ENCODE data around the gene ZFX.

Gene ZFX

DNA sequence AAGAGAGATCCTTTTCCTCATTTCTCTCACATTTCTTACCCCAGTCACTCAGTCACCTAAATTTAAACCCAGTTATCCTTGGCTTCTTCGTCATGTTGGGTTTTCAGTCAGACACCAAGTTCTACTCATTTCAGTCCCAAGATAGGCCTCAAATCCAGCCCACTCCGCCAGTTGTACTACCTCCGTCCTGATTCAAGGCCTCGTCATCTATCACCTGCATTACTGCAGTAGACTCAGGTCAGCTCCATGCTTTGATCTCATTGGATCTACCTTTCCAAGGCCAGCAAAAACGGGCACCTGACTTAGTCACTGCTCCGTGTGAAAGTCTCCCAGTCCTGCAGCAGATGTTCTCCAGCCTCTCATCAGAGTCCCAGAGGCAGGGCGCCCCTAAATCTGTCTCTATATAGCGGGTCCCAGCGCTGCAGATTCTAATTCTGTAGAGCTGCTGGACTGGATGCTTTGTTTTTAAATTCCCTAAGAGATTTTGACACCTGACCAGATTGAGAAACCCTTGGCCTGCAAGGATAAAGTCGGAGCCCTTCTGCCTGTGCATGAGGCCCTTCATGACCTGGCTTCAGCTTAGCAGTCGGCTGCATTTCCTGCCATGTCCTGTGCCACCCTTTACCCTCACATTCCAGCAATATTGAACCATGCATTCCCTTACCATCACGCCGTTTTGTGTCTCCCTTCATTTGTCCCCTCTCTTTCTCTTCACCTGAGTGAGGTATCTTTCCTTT is 53.7 kb downstream of the ZFX start:
- no peak for DNase-seq

- DNase-seq: no peak
These were observed 54.8 kb downstream of the ZFX start for GRCh38 chrX:24204331-24204730.

GRCh38 chrX:24204958-24205357 is 55.4 kb downstream of the ZFX start:
- DNase-seq: no peak

DNA sequence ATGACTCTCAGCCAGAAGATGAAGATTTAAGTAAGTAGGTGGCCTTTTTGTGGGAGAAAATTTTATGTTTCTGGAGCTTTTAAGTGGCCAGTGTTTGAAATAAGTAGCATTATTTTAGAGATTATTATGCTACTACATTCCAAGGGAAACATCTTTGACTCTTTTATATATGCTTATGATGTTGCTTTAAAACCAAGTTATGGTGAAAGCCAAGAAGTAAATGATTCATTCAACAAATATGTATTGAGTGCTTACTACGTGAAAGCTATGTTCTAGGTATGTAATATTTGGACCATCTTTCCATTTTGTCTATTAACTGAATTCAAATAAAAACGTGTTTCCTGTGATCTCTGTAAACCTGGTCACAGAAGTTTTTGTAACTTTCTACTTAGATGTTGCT is 58.3 kb downstream of the ZFX start:
- no peak for DNase-seq

GRCh38 chrX:24208496-24209240 is 59.1 kb downstream of the ZFX start:
- DNase-seq: no peak

DNA sequence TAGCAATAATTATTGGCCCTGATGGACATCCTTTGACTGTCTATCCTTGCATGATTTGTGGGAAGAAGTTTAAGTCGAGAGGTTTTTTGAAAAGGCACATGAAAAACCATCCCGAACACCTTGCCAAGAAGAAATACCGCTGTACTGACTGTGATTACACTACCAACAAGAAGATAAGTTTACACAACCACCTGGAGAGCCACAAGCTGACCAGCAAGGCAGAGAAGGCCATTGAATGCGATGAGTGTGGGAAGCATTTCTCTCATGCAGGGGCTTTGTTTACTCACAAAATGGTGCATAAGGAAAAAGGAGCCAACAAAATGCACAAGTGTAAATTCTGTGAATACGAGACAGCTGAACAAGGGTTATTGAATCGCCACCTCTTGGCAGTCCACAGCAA is 60.7 kb downstream of the ZFX start:
- no peak for DNase-seq

DNA sequence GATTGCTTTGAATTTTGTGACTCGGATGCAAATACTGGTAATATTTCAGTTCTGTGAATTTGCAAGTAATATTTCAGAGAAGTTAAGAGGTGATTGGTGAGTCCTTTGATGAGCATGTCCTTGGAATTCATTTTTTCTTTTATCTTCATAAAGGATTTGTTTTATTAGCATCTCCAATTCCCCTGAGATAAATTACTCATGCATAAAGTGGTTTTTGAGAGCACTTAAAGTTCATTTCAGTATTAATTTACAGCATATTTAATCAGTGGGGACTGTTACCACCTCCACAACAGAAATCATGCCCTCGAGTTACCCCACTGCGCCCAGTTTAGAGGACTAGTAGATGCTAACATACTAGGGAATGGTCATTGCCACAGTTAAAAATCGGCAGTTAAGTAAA is 65.0 kb downstream of the ZFX start:
- no peak for DNase-seq

DNA sequence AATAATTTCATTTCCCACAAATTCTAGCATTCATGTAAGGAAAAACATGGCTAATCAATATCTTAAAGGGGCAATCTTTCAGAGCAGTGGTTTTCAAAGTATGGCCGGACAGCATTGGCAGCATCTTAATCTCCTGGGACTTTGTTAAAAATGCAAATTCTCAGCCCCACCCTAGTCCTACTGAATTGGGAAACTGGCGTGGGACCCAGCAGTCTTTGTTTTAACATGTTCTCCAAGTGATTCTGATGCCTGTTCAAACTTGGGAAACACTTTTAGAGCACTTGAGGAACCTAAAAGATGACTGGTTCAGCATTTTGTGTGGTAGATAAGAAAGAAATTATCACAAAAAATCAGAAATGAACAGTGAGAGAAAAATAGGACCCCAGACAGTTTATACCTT is 65.7 kb downstream of the ZFX start:
- no peak for DNase-seq

- no peak for DNase-seq
These were observed 66.5 kb downstream of the ZFX start for GRCh38 chrX:24216037-24216436.

DNA sequence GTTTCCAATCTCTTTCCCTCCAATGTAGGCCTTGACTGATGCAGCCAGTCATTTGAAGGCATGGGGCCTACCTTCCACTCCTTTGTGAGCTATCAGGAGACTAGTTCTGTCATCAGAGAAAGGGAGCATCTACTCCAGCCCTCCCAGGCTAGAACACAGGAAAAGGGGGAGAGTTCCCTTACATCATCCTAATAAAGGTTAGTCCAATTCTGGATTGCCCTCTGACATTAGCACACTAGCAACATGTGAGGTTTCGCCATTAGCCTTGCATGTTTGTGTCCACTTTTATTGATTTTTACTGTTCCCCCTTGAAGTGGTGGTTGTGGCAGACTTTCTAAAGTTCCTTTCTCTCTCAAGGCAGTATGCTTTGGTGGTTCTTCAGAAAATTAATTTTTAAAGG is 67.3 kb downstream of the ZFX start:
- no peak for DNase-seq

- DNase-seq: no peak
These were observed 69.8 kb downstream of the ZFX start for GRCh38 chrX:24219320-24219719.

- no peak for DNase-seq
These were observed 72.3 kb downstream of the ZFX start for GRCh38 chrX:24221872-24222271.

DNA sequence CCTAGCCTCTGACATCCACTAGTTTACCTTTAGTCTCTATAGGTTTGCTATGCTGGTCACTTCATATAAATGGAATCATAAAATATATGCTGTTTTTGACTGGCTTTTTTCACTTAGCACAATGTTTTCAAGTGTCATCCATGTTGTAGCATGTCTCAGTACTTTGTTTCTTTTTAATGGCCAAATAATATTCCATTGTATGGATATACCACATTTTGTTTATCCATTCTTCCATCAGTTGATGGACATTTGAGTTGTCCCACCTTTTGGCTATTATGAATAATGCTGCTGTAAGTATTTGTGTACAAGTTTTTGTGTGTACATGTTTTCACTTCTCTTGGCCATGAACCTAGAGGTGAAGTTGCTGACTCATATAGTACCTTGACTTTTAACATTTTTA is 75.7 kb downstream of the ZFX start:
- DNase-seq: no peak

- DNase-seq: no peak
These were observed 76.6 kb downstream of the ZFX start for GRCh38 chrX:24226176-24226575.

DNA sequence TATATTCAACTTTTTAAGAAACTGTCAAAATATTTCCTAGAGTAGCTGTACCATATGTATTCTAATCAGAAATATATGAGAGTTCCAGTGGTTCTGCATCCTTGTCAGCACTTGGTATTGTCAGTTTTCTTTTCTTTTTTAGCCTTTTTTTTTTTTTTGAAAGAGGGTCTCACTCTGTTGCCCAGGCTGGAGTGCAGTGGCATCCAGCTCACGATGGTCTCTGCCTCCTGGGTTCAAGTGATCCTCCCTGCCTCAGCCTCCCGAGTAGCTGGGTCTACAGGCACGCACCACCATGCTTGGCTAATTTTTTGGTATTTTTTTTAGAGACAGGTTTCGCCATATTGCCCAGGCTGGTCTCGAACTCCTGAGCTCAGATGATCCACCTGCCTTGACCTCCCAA is 79.1 kb downstream of the ZFX start:
- DNase-seq: no peak

GRCh38 chrX:24229400-24229879 is 79.9 kb downstream of the ZFX start:
- no peak for DNase-seq

DNA sequence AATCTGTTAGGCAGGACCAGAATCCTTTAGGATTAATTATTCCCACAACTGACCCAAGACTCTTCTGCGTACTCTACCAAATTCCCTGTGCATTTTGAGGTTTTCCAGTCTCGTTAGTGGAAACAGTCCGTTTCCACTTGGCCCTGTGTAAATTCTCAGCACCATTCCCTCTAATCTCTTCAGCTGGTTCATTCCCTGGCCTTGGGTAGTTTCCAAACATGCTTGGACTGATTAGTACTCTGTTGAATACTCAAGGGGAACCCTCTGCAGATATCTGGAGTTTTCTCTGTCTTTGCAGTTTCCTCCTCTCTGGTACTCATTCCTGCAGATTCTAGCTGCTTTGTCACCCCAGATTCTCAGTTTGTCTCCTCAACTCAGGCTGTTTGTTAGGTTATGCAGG is 80.4 kb downstream of the ZFX start:
- DNase-seq: no peak

DNA sequence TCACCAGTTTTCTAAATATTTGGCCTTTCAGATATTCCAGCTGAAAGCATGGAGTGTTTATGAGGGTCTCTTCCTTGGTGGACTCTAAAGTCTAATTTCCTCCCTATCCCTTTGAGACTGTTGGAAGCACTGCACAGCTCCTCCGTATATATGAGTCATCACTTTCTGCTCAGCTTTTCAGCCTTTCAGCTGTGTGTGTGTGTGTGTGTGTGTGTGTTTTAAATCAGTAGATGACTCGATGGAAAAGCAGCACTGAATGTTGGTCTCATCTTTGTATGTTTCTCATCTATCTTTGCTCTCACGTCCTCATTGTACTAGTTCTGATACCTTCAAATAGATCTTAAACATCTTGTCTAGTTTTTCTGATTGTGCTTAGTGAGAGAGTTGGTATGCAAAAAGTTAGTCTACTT is 81.6 kb downstream of the ZFX start:
- DNase-seq: no peak

DNA sequence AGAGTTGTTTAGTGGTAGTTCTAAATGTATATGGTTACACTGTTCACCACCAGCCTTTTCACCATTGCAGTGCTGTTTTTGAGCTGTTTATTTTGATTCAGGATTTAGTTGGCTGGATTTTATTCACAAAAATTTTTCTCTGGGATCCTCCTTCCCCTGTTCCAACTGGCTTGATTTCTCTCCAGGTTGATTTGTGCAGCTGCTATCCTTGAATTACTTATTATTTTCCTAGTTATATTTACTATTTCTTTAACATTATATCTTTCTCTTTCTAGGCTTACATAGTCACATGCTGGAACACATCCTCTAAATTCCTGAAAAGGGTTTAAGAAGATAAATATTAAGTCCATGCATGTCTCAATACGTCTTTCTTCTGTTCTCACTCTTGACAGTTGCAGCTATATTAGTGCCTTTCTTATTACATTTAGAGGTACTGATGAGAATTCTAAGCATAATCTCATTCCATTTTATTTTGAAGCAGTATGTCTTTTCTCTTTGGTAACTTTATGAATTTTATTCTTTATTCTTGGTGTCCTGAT is 82.2 kb downstream of the ZFX start:
- DNase-seq: no peak

- no peak for DNase-seq
These were observed 83.3 kb downstream of the ZFX start for GRCh38 chrX:24232796-24233195.

DNA sequence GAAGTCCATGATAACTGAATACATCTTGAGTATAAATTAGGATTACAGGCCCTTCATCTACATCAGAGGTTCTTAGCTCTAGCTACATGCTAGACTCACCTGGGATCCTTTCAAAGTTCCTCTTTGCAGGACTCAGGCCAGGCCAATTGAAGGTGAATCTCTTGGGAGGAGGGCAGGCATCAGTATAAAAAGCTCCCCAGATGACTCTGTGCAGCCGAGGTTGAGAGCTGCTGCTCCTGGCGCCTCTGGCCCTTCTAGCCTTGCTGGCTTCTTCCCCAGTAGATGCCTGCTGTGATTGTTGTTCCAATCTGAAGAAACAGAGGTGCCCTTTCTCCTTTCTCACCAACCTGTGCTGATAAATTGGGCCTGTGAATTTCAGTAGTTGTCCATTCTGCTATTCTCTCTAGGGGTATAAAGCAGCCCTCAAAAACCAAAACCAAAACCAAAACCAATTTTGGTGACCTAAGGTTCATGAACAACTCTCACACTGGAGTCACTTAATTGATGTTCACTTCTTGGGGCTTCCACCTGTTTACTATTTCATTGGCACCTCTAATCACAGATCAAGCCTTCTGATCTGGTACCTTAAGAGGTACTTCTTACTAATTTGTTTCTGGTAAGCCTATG is 85.7 kb downstream of the ZFX start:
- DNase-seq: no peak

- peak; percentile 32 for DNase-seq
These were observed 92.5 kb downstream of the ZFX start for GRCh38 chrX:24241822-24242648.

DNA sequence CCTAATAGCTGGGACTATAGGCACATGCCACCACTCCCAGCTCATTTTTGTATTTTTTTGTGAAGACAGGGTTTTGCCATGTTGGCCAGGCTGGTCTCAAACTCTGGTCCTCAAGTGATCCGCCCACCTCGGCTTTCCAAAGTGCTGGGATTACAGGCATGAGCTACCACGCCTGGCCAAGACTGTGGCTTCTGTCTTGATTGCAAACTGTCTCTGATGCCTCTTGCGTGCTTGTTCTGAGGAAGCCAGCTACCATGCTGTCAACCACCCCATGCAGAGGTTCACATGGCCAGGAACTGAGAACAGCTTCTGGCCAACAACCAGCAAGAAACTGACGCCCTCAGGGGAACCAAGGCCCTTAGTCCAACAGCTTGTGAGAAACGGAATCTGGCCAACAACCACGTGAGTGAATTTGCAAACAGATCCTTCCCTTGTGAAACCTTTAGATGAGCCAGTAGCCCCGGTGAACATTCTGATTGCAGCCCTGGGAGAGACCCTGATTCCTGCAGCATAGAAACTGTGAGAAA is 93.2 kb downstream of the ZFX start:
- no peak for DNase-seq

Measured in NCI-H1436 (cell line).